Heart left ventricle (tissue), 13 donors: ENCODE results near the gene REM2.

Experiments used
- CTCF ChIP-seq, 12 donors: fragments of 200-600 bp; sonication (generic) in 4 of 12; IDR thresholded peaks; one replicate each; pipeline versions ENCODE4 v1.5.0 to v1.8.0; 2018 to 2022; ENCODE audit warnings: antibody characterized with exemption in 12 of 12, mild to moderate bottlenecking in 5 of 12
- POLR2A ChIP-seq, 2 donors: fragments of 450-650 bp; IDR thresholded peaks; one replicate each; pipeline ENCODE4 v1.6.1; 2017; ENCODE audit warnings: antibody characterized with exemption in 2 of 2, mild to moderate bottlenecking in 2 of 2, moderate library complexity in 2 of 2
- donor health status: ischemic (EF 13 %, LVEDD 7.1; RV severe dilation, severe dysfunction).
- donor health status: DM: no; HTN: yes; CAD: no.
- donor health status: DM: no; HTN: no; CAD: no.
- donor health status: ischemic (EF 25% LVEDD 6.9; RV normal size, moderate dysfunction).
- donor health status: ischemic (EF 25% LVEDD 5.7; RV mildly dilated, moderate dysfunction).
- donor health status: ischemic (EF 35%, LVEDD 5.7; RV mildly dilated, moderate dysfunction).
- donor health status: nonischemic (EF 11% LVEDD 7.7; RV severe dilation, severe dysfunction).
- donor health status: DM: yes; HTN: yes; CAD: no.
- donor health status: PGD.
- donor health status: ischemic (EF 29% LVEDD 5.4; RV normal size, mild dysfunction).
- donor health status: nonischemic (EF 23%, LVEDD 6.1; RV moderate dilation, normal function).

- TF ChIP-seq CTCF (IDR thresholded peaks at IDR 0.05) (no peak), POLR2A (IDR thresholded peaks at IDR 0.05) (no peak)
Observed at GRCh38 chr14:22887260-22887989, 4.4 kb downstream of the REM2 start.
